ENCODE results near the gene CACNA2D1. TPM values are rescaled to one million over a fixed set of nuclear protein-coding genes. Genes with fewer than 3 reads are reported as not detected.

Gene CACNA2D1
- total RNA-seq, 1 experiment from 2014 or later: 36.2 TPM

- H3K9ac ChIP-seq (ENCODE audit: extremely low read depth, insufficient read length, low read length): no peak overlapping the region
- H3K27me3 ChIP-seq (ENCODE audit: insufficient read depth, low read length): no peaks in the 10 kb centered on the region
- no peak overlapping the region for H4K8ac ChIP-seq (replicated peaks; ENCODE audit: insufficient read length, low read depth, low read length)
- no peak overlapping the region for H2BK20ac ChIP-seq (ENCODE audit: low read depth, low read length, poor library complexity, severe bottlenecking)
- H2AK5ac ChIP-seq (ENCODE audit: insufficient read length, low read length): no peak overlapping the region
- Mint-ChIP-seq H3K36me3 (ENCODE audit: insufficient read depth in 1 of 3, low read depth in 3 of 3) (no peaks in the 10 kb centered on the region), H3K27me3 (ENCODE audit: low read depth) (no peaks in the 10 kb centered on the region), H3K27ac (peak overlapping the region in 2 of 3 experiments; percentile 12 to 82; a peak in 3 of 7 replicates), H3K9me3 (no peaks in the 10 kb centered on the region), H3K4me1 (peaks cover 29 to 31% of the 10 kb centered on the region in 2 experiments), H3K4me3 (no peak overlapping the region)
- DNase-seq: peak; percentile 44
- H3K79me1 ChIP-seq (ENCODE audit: insufficient read depth, low read depth, low read length, poor library complexity, severe bottlenecking): no peaks in the 10 kb centered on the region
- no peaks in the 10 kb centered on the region for H3K79me2 ChIP-seq (ENCODE audit: insufficient read depth, low read length)
- H2BK12ac ChIP-seq (ENCODE audit: insufficient read length, low read depth, low read length): no peak overlapping the region
- WGBS (ENCODE audit: extremely low coverage, insufficient read length, low lambda C conversion rate): no CpG with 5 or more reads among the region's 2 CpGs
- no peaks in the 10 kb centered on the region for H4K20me1 ChIP-seq (ENCODE audit: control insufficient read depth, insufficient read depth, insufficient read length)
- TF ChIP-seq, protein P1, sequence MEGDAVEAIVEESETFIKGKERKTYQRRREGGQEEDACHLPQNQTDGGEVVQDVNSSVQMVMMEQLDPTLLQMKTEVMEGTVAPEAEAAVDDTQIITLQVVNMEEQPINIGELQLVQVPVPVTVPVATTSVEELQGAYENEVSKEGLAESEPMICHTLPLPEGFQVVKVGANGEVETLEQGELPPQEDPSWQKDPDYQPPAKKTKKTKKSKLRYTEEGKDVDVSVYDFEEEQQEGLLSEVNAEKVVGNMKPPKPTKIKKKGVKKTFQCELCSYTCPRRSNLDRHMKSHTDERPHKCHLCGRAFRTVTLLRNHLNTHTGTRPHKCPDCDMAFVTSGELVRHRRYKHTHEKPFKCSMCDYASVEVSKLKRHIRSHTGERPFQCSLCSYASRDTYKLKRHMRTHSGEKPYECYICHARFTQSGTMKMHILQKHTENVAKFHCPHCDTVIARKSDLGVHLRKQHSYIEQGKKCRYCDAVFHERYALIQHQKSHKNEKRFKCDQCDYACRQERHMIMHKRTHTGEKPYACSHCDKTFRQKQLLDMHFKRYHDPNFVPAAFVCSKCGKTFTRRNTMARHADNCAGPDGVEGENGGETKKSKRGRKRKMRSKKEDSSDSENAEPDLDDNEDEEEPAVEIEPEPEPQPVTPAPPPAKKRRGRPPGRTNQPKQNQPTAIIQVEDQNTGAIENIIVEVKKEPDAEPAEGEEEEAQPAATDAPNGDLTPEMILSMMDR (conservative IDR thresholded peaks at IDR 0.05): no peak
- no peak overlapping the region for H3K27ac ChIP-seq (ENCODE audit: insufficient read length, low read depth, low read length)
- H3K14ac ChIP-seq (ENCODE audit: insufficient read depth, low read length): no peak overlapping the region
- no peak overlapping the region for H3T11ph ChIP-seq (ENCODE audit: low read length)
- no peak overlapping the region for H3K4me2 ChIP-seq (ENCODE audit: insufficient read depth, insufficient read length, low read length)
- H2BK5ac ChIP-seq (ENCODE audit: insufficient read length, low read length): no peak overlapping the region
- H3K4ac ChIP-seq (ENCODE audit: low read depth, low read length): no peak overlapping the region
- no peak overlapping the region for H3K56ac ChIP-seq (ENCODE audit: insufficient read length, low read depth, low read length)
- H3K23ac ChIP-seq (ENCODE audit: insufficient read length, low read depth, low read length): no peak overlapping the region
- H3K9me3 ChIP-seq (ENCODE audit: control insufficient read depth, low read depth, low read length): no peaks in the 10 kb centered on the region
- H4K91ac ChIP-seq (ENCODE audit: insufficient read length, low read depth, low read length): no peak overlapping the region
- H2BK120ac ChIP-seq (ENCODE audit: low read depth, low read length, poor library complexity, severe bottlenecking): no peak overlapping the region
- H2AFZ ChIP-seq (ENCODE audit: low read length): no peak overlapping the region
- no peaks in the 10 kb centered on the region for H3K4me1 ChIP-seq (ENCODE audit: insufficient read depth, low read length)
- no peaks in the 10 kb centered on the region for H3K23me2 ChIP-seq (ENCODE audit: insufficient read length, low read depth, low read length, poor library complexity, severe bottlenecking)
- H2BK15ac ChIP-seq (ENCODE audit: low read depth, low read length): no peak overlapping the region
- H3K18ac ChIP-seq (ENCODE audit: insufficient read length, low read depth, low read length): no peak overlapping the region
- H4K5ac ChIP-seq (ENCODE audit: insufficient read length, low read depth, low read length): no peak overlapping the region
These were observed 61.3 kb downstream of the CACNA2D1 start for GRCh38 chr7:82382276-82382675.
